Suppressor macrophage (primary cell): ENCODE measurements around the gene SLC24A3.
"Not testable (repeated sequence)": the region's sequence is repeated elsewhere in the genome, so short reads cannot be mapped to it uniquely, and the experiment has no call there.

Experiments used
- DNase-seq, 4 experiments: peaks; one replicate each; pipeline ENCODE4 v3.0.0-alpha.2; 2020 to 2022

Gene SLC24A3

DNA sequence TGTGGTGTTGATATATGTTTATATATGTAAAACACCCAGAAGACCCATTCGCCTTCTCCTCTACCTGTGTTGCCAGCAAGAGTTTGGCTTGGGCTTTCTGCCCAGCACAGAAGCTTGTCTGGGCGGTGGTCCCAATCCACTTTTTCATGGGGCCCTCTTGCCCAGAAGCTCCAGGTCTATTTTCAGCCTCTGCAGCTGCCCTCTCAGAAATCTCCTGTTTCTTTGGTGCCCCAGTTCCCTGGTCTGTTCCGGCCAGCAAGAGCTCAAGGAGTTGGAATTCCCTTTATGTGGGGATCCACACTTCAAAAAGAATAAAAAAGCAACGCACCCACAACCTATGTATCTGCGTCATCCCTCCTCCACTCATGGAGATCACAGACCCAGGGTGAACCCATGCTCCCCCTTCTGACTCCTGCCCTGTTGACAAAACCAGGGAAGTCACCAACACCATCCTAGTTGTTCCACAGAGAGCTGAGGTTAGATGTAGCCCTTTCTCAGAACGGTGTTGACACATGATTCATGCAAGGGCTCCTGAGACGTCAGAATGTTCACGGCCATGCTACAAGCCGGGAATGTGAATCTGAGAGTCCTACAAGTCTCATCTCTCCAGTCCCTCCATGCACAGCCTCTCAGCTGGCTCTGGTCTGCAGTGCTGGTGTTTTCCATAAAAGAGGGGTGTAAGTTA, 388.8 kb downstream of the SLC24A3 start:
- no peak for DNase-seq

- no peak for DNase-seq
Observed at GRCh38 chr20:19602675-19603375, 390.4 kb downstream of the SLC24A3 start.

- no peak for DNase-seq
Observed at GRCh38 chr20:19603376-19603750, 390.9 kb downstream of the SLC24A3 start.

DNA sequence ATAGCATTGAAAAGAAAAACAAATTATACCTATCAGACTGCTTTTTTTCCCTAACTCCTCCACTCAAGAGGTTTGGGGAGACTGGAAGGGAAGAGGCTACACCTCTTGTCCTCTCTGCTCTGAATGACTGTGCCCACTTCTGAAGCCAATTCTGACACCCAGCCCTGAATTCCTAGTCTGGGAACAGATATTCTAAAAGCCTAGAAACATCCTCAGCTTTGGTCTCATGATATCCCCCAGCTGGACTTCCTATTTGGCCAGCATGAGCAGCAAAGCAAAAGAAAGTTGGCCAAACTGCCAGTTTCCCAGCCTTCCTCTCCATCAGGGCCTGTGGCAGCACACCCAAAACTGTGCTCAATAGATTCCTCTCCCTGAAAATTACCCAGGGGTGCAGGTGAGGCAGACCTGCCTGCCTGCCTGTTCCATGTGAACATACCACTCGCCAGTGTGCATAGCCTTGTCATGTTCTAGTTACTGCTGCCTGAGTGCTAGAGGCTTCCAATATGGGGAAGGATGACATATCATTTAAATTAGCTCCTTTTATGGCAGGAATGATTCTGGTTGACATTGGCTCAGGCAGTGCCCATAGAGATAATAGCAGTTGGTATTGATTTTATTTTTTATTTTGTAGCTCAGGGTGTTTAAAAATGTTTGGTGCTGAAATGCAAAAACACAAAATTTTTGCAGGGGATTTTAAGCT, 393.5 kb downstream of the SLC24A3 start:
- no peak for DNase-seq

DNA sequence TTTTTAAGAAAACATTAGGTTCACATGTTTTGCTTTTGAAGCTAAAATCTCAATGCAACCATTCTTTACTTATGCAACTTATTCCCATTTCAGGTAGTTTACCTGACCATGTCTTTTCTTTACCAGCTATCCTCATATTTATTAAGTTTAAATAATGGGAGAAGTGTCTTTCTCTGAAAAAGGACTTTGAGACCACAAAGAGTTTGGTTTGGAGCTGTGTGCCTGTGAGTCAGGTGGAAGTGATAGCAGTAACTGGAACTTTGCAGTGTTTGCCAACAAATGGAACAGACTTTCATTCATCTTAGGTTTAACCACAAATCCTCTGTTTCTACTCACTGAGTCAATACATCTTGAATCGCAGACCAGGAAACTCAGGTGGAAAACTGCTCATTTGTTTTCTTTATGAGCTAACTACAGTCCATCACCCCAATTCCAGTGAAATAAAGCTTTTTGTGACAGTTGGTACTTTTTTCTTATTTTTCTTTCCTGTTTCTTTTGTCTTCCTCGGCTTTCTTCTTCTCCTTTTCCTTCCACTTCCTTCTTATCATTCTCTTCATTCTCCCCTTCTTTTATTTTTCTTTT, 397.3 kb downstream of the SLC24A3 start:
- DNase-seq: no peak

GRCh38 chr20:19615629-19616028, 403.2 kb downstream of the SLC24A3 start:
- no peak for DNase-seq

DNA sequence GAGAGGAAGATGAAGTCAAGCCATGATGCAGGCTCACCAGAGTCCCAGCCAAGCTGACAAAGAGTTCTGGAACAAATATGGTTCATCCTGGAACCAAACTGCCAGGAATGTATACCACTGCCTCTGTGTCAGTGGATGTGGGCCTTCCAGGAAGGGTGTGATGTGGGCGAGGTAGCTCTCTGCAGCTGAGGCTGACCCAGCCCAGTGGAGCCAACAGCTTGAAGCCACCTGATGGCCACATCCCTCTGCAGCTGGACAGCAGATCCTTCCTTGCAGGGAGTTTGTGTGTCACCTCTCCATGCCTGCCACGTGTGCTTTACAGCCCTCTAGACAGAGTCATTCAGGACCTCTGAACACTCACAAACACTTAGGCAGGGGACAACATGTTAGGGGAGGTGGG, 403.6 kb downstream of the SLC24A3 start:
- DNase-seq: no peak

GRCh38 chr20:19616620-19617019, 404.2 kb downstream of the SLC24A3 start:
- no peak for DNase-seq

DNA sequence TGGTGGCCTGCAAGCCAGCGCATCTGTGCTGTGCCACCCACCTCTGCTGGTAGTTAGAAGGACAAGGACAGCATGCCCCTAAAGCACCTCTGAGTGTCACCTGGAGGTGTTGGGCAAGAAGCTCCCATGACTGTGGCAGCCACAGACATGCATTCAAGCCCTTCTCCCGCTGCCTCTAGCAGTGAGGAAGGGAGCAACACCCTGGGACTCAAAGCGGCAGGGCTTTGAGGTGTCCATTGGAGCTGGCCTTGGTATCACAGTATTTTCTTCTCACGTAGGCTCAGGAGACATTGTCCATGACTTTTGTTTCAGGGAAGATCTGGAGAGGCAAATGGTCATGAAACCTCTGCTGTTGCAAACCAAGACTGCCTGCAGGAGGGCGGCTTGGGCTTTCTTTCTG, 404.8 kb downstream of the SLC24A3 start:
- DNase-seq: no peak

GRCh38 chr20:19618711-19619110, 406.3 kb downstream of the SLC24A3 start:
- no peak for DNase-seq

DNA sequence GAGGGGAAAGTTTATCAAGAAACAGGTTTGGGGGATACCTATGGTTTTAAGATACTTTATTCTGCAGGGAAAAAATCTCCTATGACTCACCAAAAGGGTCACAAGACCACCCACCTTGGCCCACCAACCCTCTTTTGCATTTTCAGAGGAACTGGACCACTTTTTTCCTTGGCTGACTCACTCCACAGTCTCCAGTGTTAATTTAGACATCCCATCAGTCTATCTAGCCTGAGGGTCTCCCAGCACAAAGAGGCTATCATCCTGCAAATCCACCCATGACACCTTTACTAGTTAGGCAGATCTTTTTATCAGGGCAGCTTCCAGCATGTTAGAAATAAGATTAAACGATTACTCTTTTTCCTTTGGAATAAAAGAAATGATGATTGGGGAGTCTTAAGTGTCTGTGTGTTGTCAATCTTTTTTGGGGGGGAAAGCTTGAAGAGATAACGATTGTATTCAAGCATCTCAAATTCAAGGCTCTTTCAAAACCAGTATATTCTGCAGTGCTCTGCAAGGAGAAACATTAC, 407.5 kb downstream of the SLC24A3 start:
- no peak for DNase-seq

- DNase-seq: peak; percentile 21 to 54 (median 36)
Observed at GRCh38 chr20:19620446-19620845, 408.0 kb downstream of the SLC24A3 start.

GRCh38 chr20:19621072-19621471, 408.6 kb downstream of the SLC24A3 start:
- peak; percentile 65 to 91 (median 70) for DNase-seq

- peak; percentile 30 to 73 (median 45) for DNase-seq
Observed at GRCh38 chr20:19624221-19624965, 412.0 kb downstream of the SLC24A3 start.

DNA sequence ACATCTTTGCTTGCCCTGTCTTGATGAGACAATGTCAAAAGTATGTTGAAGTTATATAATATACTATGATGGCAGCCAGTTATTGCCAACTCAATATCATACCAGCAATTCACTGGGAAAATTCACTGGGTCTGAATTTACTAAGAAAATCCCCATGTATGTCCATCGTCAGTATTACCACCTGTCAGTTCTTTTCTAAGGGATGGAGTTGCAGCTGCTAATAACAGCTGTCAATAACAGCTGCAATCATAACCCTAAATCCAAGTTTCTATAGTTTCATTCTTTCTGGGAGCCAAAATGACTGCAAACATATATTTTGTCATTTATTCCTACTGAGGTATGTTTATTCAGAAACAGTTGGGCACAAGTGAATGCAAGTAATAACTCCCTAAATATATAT, 413.0 kb downstream of the SLC24A3 start:
- no peak for DNase-seq

DNA sequence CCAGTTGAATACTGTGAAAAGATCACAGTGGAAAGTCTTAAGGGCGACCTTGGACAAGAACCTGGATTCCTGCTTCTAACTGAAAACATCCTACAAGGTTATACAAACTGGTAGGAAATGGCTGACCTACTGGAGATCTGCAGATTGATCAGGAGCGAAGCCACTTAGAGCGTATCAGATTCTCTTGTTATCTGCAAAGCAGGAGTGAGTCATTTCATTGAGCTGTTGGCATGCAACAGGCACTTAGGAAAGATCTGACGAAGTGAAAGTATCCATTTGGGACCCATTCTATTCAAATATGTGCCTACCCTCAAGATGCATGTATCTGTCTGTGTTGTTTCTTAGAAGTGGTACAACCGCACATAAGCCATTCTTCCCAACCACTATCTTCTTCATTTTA, 414.5 kb downstream of the SLC24A3 start:
- no peak for DNase-seq

- peak; percentile 69 to 78 (median 74) for DNase-seq
Observed at GRCh38 chr20:19628570-19629134, 416.2 kb downstream of the SLC24A3 start.

DNA sequence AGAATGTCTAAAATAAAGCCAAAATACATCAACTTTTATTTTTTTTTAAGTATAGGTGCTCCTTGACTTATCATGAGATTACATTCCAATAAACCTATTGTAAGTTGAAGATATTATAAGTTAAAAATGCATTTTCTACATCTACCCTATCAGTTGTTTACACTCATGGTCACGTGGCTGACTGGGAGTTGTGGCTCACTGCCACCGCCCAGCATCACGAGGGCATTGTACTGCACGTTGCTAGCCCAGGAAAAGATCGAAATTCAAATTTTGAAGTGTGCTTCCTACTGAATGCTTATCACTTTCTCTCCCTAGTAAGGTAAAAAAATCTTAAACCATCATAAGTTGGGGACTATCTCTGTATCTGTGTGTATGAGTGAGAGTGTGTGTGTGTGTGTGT, 419.0 kb downstream of the SLC24A3 start:
- DNase-seq: no peak

DNA sequence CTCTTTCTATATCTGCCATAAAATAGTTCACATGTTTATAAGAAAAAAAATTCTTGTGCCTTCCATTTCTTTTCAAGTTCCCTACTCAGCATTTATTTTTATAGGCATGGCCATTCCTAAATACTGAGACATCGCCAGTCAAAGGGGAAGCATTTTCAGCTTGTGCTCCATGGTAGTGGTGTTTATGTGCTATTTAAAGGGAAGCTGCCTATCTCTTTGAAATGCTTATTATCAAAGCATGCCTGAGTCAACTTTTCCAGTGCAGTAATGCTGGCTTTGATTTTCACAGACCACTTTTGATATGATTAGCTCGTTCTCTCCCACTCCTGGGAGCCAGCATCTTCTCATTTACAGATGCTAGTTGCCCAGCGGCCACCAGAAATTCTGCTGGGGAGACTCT, 421.5 kb downstream of the SLC24A3 start:
- peak; percentile 40 to 77 (median 50) for DNase-seq

GRCh38 chr20:19639471-19640045, 427.1 kb downstream of the SLC24A3 start:
- DNase-seq: not testable (repeated sequence)

GRCh38 chr20:19642860-19643259, 430.4 kb downstream of the SLC24A3 start:
- DNase-seq: no peak

DNA sequence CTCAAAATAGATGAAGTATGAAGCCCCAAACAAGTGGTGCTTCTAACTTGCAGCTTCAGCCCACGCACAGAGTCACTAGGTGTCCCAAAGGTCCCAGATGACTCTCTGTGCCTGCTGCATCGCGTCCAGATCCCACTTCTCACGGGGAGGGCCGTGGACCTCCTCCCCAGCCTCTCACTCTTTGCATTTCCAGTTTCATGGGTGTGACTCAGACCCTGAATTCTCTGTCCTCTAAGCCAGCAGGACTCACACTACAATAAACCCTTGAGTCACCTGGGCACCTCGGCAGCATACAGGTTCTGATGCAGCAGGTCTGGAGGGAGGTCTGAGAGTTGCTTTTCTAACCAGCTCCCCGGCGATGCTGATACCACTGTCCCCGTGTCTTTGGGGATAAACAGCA, 431.6 kb downstream of the SLC24A3 start:
- DNase-seq: no peak
